Measurements from ENCODE around the gene CDH6.

Gene CDH6

GRCh38 chr5:31273631-31274378 lies 80.3 kb downstream of the CDH6 start:
- H3K9ac ChIP-seq (ENCODE audit: low read length in 2 of 2) = no peak overlapping the region
- no peaks in the 10 kb centered on the region for H3K36me3 ChIP-seq (ENCODE audit: control insufficient read depth in 2 of 2, insufficient read depth in 2 of 2, low read length in 2 of 2)
- no peaks in the 10 kb centered on the region for H3K4me1 ChIP-seq (ENCODE audit: control insufficient read depth, insufficient read depth, low read length)
- H3K9me3 ChIP-seq (ENCODE audit: control insufficient read depth in 2 of 2, low read length in 2 of 2) = no peaks in the 10 kb centered on the region
- H3K27me3 ChIP-seq (ENCODE audit: control insufficient read depth in 1 of 2, insufficient read depth in 2 of 2, low read length in 2 of 2) = no peaks in the 10 kb centered on the region
- H3K27ac ChIP-seq (ENCODE audit: low read length) = no peak overlapping the region
- H3K4me3 ChIP-seq (ENCODE audit: low read length in 2 of 2) = peak overlapping the region in 1 of 2 donors; percentile 50

- Histone ChIP-seq H3K27me3 (ENCODE audit: control insufficient read depth in 1 of 2, insufficient read depth in 2 of 2, low read length in 2 of 2) (no peaks in the 10 kb centered on the region), H3K27ac (ENCODE audit: low read length) (no peak overlapping the region), H3K36me3 (ENCODE audit: control insufficient read depth in 2 of 2, insufficient read depth in 2 of 2, low read length in 2 of 2) (no peaks in the 10 kb centered on the region), H3K4me3 (ENCODE audit: low read length in 2 of 2) (no peak overlapping the region), H3K9ac (ENCODE audit: low read length in 2 of 2) (no peak overlapping the region), H3K4me1 (ENCODE audit: control insufficient read depth, insufficient read depth, low read length) (no peaks in the 10 kb centered on the region), H3K9me3 (ENCODE audit: control insufficient read depth in 2 of 2, low read length in 2 of 2) (no peaks in the 10 kb centered on the region)
Observed at GRCh38 chr5:31280210-31280609, 86.7 kb downstream of the CDH6 start.

GRCh38 chr5:31283326-31283725 lies 89.8 kb downstream of the CDH6 start:
- Histone ChIP-seq H3K27ac (ENCODE audit: low read length) (no peak overlapping the region), H3K27me3 (ENCODE audit: control insufficient read depth in 1 of 2, insufficient read depth in 2 of 2, low read length in 2 of 2) (no peaks in the 10 kb centered on the region), H3K9ac (ENCODE audit: low read length in 2 of 2) (no peak overlapping the region), H3K4me3 (ENCODE audit: low read length in 2 of 2) (no peak overlapping the region), H3K9me3 (ENCODE audit: control insufficient read depth in 2 of 2, low read length in 2 of 2) (no peaks in the 10 kb centered on the region), H3K4me1 (ENCODE audit: control insufficient read depth, insufficient read depth, low read length) (no peaks in the 10 kb centered on the region), H3K36me3 (ENCODE audit: control insufficient read depth in 2 of 2, insufficient read depth in 2 of 2, low read length in 2 of 2) (no peaks in the 10 kb centered on the region)

- H3K9ac ChIP-seq (ENCODE audit: low read length in 2 of 2) = no peak overlapping the region
- no peaks in the 10 kb centered on the region for H3K9me3 ChIP-seq (ENCODE audit: control insufficient read depth in 2 of 2, low read length in 2 of 2)
- no peaks in the 10 kb centered on the region for H3K4me1 ChIP-seq (ENCODE audit: control insufficient read depth, insufficient read depth, low read length)
- H3K36me3 ChIP-seq (ENCODE audit: control insufficient read depth in 2 of 2, insufficient read depth in 2 of 2, low read length in 2 of 2) = no peaks in the 10 kb centered on the region
- H3K4me3 ChIP-seq (ENCODE audit: low read length in 2 of 2) = no peak overlapping the region
- H3K27me3 ChIP-seq (ENCODE audit: control insufficient read depth in 1 of 2, insufficient read depth in 2 of 2, low read length in 2 of 2) = no peaks in the 10 kb centered on the region
- H3K27ac ChIP-seq (ENCODE audit: low read length) = no peak overlapping the region
Observed at GRCh38 chr5:31285025-31285424, 91.5 kb downstream of the CDH6 start.

GRCh38 chr5:31287985-31288384 lies 94.5 kb downstream of the CDH6 start:
- H3K27me3 ChIP-seq (ENCODE audit: control insufficient read depth in 1 of 2, insufficient read depth in 2 of 2, low read length in 2 of 2) = no peaks in the 10 kb centered on the region
- no peak overlapping the region for H3K9ac ChIP-seq (ENCODE audit: low read length in 2 of 2)
- no peaks in the 10 kb centered on the region for H3K4me1 ChIP-seq (ENCODE audit: control insufficient read depth, insufficient read depth, low read length)
- no peak overlapping the region for H3K27ac ChIP-seq (ENCODE audit: low read length)
- H3K9me3 ChIP-seq (ENCODE audit: control insufficient read depth in 2 of 2, low read length in 2 of 2) = no peaks in the 10 kb centered on the region
- H3K4me3 ChIP-seq (ENCODE audit: low read length in 2 of 2) = no peak overlapping the region
- H3K36me3 ChIP-seq (ENCODE audit: control insufficient read depth in 2 of 2, insufficient read depth in 2 of 2, low read length in 2 of 2) = no peaks in the 10 kb centered on the region

GRCh38 chr5:31289429-31289828 lies 95.9 kb downstream of the CDH6 start:
- Histone ChIP-seq H3K4me1 (ENCODE audit: control insufficient read depth, insufficient read depth, low read length) (no peaks in the 10 kb centered on the region), H3K27me3 (ENCODE audit: control insufficient read depth in 1 of 2, insufficient read depth in 2 of 2, low read length in 2 of 2) (peaks cover 0 to 4% of the 10 kb centered on the region in 2 donors), H3K4me3 (ENCODE audit: low read length in 2 of 2) (no peak overlapping the region), H3K9ac (ENCODE audit: low read length in 2 of 2) (no peak overlapping the region), H3K27ac (ENCODE audit: low read length) (no peak overlapping the region), H3K9me3 (ENCODE audit: control insufficient read depth in 2 of 2, low read length in 2 of 2) (no peaks in the 10 kb centered on the region), H3K36me3 (ENCODE audit: control insufficient read depth in 2 of 2, insufficient read depth in 2 of 2, low read length in 2 of 2) (no peaks in the 10 kb centered on the region)

GRCh38 chr5:31291323-31291854 lies 97.9 kb downstream of the CDH6 start:
- H3K36me3 ChIP-seq (ENCODE audit: control insufficient read depth in 2 of 2, insufficient read depth in 2 of 2, low read length in 2 of 2) = no peaks in the 10 kb centered on the region
- H3K27me3 ChIP-seq (ENCODE audit: control insufficient read depth in 1 of 2, insufficient read depth in 2 of 2, low read length in 2 of 2) = peaks cover 0 to 4% of the 10 kb centered on the region in 2 donors
- H3K4me1 ChIP-seq (ENCODE audit: control insufficient read depth, insufficient read depth, low read length) = no peaks in the 10 kb centered on the region
- no peak overlapping the region for H3K27ac ChIP-seq (ENCODE audit: low read length)
- no peak overlapping the region for H3K4me3 ChIP-seq (ENCODE audit: low read length in 2 of 2)
- no peak overlapping the region for H3K9ac ChIP-seq (ENCODE audit: low read length in 2 of 2)
- no peaks in the 10 kb centered on the region for H3K9me3 ChIP-seq (ENCODE audit: control insufficient read depth in 2 of 2, low read length in 2 of 2)

GRCh38 chr5:31300501-31300900 lies 107.0 kb downstream of the CDH6 start:
- Histone ChIP-seq H3K4me3 (ENCODE audit: low read length in 2 of 2) (no peak overlapping the region), H3K36me3 (ENCODE audit: control insufficient read depth in 2 of 2, insufficient read depth in 2 of 2, low read length in 2 of 2) (no peaks in the 10 kb centered on the region), H3K4me1 (ENCODE audit: control insufficient read depth, insufficient read depth, low read length) (no peaks in the 10 kb centered on the region), H3K9me3 (ENCODE audit: control insufficient read depth in 2 of 2, low read length in 2 of 2) (no peaks in the 10 kb centered on the region), H3K27ac (ENCODE audit: low read length) (no peak overlapping the region), H3K9ac (ENCODE audit: low read length in 2 of 2) (no peak overlapping the region), H3K27me3 (ENCODE audit: control insufficient read depth in 1 of 2, insufficient read depth in 2 of 2, low read length in 2 of 2) (no peaks in the 10 kb centered on the region)

GRCh38 chr5:31301833-31302232 lies 108.3 kb downstream of the CDH6 start:
- H3K4me1 ChIP-seq (ENCODE audit: control insufficient read depth, insufficient read depth, low read length) = no peaks in the 10 kb centered on the region
- no peak overlapping the region for H3K9ac ChIP-seq (ENCODE audit: low read length in 2 of 2)
- no peak overlapping the region for H3K4me3 ChIP-seq (ENCODE audit: low read length in 2 of 2)
- H3K36me3 ChIP-seq (ENCODE audit: control insufficient read depth in 2 of 2, insufficient read depth in 2 of 2, low read length in 2 of 2) = no peaks in the 10 kb centered on the region
- no peaks in the 10 kb centered on the region for H3K9me3 ChIP-seq (ENCODE audit: control insufficient read depth in 2 of 2, low read length in 2 of 2)
- no peaks in the 10 kb centered on the region for H3K27me3 ChIP-seq (ENCODE audit: control insufficient read depth in 1 of 2, insufficient read depth in 2 of 2, low read length in 2 of 2)
- H3K27ac ChIP-seq (ENCODE audit: low read length) = no peak overlapping the region

GRCh38 chr5:31303688-31304087 lies 110.2 kb downstream of the CDH6 start:
- no peak overlapping the region for H3K4me3 ChIP-seq (ENCODE audit: low read length in 2 of 2)
- no peaks in the 10 kb centered on the region for H3K9me3 ChIP-seq (ENCODE audit: control insufficient read depth in 2 of 2, low read length in 2 of 2)
- H3K4me1 ChIP-seq (ENCODE audit: control insufficient read depth, insufficient read depth, low read length) = no peaks in the 10 kb centered on the region
- no peak overlapping the region for H3K9ac ChIP-seq (ENCODE audit: low read length in 2 of 2)
- H3K36me3 ChIP-seq (ENCODE audit: control insufficient read depth in 2 of 2, insufficient read depth in 2 of 2, low read length in 2 of 2) = no peaks in the 10 kb centered on the region
- no peak overlapping the region for H3K27ac ChIP-seq (ENCODE audit: low read length)
- no peaks in the 10 kb centered on the region for H3K27me3 ChIP-seq (ENCODE audit: control insufficient read depth in 1 of 2, insufficient read depth in 2 of 2, low read length in 2 of 2)

- Histone ChIP-seq H3K36me3 (ENCODE audit: control insufficient read depth in 2 of 2, insufficient read depth in 2 of 2, low read length in 2 of 2) (no peaks in the 10 kb centered on the region), H3K9ac (ENCODE audit: low read length in 2 of 2) (no peak overlapping the region), H3K9me3 (ENCODE audit: control insufficient read depth in 2 of 2, low read length in 2 of 2) (no peaks in the 10 kb centered on the region), H3K4me3 (ENCODE audit: low read length in 2 of 2) (no peak overlapping the region), H3K27ac (ENCODE audit: low read length) (no peak overlapping the region), H3K27me3 (ENCODE audit: control insufficient read depth in 1 of 2, insufficient read depth in 2 of 2, low read length in 2 of 2) (no peaks in the 10 kb centered on the region), H3K4me1 (ENCODE audit: control insufficient read depth, insufficient read depth, low read length) (no peaks in the 10 kb centered on the region)
Observed at GRCh38 chr5:31317665-31318064, 124.2 kb downstream of the CDH6 start.

Data from stomach smooth muscle (tissue), 2 donors.